H9 (cell line): ENCODE measurements around the gene PPP1R8. TPM values are rescaled to one million over a fixed set of nuclear protein-coding genes. Genes with fewer than 3 reads are reported as not detected.

ENCODE experiments used
- DNase-seq: peaks from one replicate; pipeline ENCODE4 v3.0.0-alpha.2; 2017
- H2AFZ ChIP-seq: one replicate; pipeline ENCODE4 v1.6.1; 2013; ENCODE audit warnings: mild to moderate bottlenecking, low read length, control low read depth, moderate library complexity
- H2AK5ac ChIP-seq: 2 replicates; pipeline ENCODE4 v1.6.1; 2013; ENCODE audit warnings: low read length, control low read depth, mixed read lengths; ENCODE audit not compliant: insufficient read length
- H2BK120ac ChIP-seq: one replicate; pipeline ENCODE4 v1.6.1; 2013; ENCODE audit warnings: low read depth, mild to moderate bottlenecking, low read length, control low read depth, inconsistent platforms; ENCODE audit not compliant: poor library complexity, severe bottlenecking
- H2BK12ac ChIP-seq: 2 replicates; pipeline ENCODE4 v1.6.1; 2013; ENCODE audit warnings: low read length, control low read depth, mixed read lengths, low read depth; ENCODE audit not compliant: insufficient read length
- H2BK15ac ChIP-seq: 2 replicates; pipeline ENCODE4 v1.6.1; 2013; ENCODE audit warnings: low read depth, low read length, control low read depth
- H2BK20ac ChIP-seq: one replicate; pipeline ENCODE4 v1.6.1; 2013; ENCODE audit warnings: low read depth, mild to moderate bottlenecking, low read length, control low read depth, inconsistent platforms; ENCODE audit not compliant: poor library complexity, severe bottlenecking
- H2BK5ac ChIP-seq: 2 replicates; pipeline ENCODE4 v1.6.1; 2013; ENCODE audit warnings: low read length, control low read depth, mixed read lengths; ENCODE audit not compliant: insufficient read length
- H3K14ac ChIP-seq: 2 replicates; pipeline ENCODE4 v1.6.1; 2013; ENCODE audit warnings: low read length, control low read depth; ENCODE audit not compliant: insufficient read depth
- H3K18ac ChIP-seq: 2 replicates; pipeline ENCODE4 v1.6.1; 2013; ENCODE audit warnings: low read depth, mild to moderate bottlenecking, mixed read lengths, low read length, control low read depth; ENCODE audit not compliant: insufficient read length
- H3K23ac ChIP-seq: 2 replicates; pipeline ENCODE4 v1.6.1; 2013; ENCODE audit warnings: low read length, control low read depth, mixed read lengths, low read depth; ENCODE audit not compliant: insufficient read length
- H3K23me2 ChIP-seq: 2 replicates; pipeline ENCODE4 v1.6.1; 2013; ENCODE audit warnings: low read depth, mild to moderate bottlenecking, mixed read lengths, low read length, control low read depth; ENCODE audit not compliant: insufficient read length, poor library complexity, severe bottlenecking
- H3K27ac ChIP-seq: 2 replicates; pipeline ENCODE4 v1.5.1; 2013; ENCODE audit warnings: low read length, control low read depth, mixed read lengths, low read depth; ENCODE audit not compliant: insufficient read length
- H3K27me3 ChIP-seq: 2 replicates; pipeline ENCODE4 v1.6.1; 2013; ENCODE audit warnings: low read length, control low read depth, inconsistent platforms; ENCODE audit not compliant: insufficient read depth
- H3K4ac ChIP-seq: 2 replicates; pipeline ENCODE4 v1.6.1; 2013; ENCODE audit warnings: low read depth, mild to moderate bottlenecking, control low read depth, inconsistent platforms, low read length, moderate library complexity
- H3K4me1 ChIP-seq: 2 replicates; pipeline ENCODE4 v1.6.1; 2013; ENCODE audit warnings: low read length, control low read depth, inconsistent platforms; ENCODE audit not compliant: insufficient read depth
- H3K4me2 ChIP-seq: 2 replicates; pipeline ENCODE4 v1.6.1; 2013; ENCODE audit warnings: low read length, control low read depth, mixed read lengths; ENCODE audit not compliant: insufficient read length, insufficient read depth
- H3K56ac ChIP-seq: 2 replicates; pipeline ENCODE4 v1.6.1; 2013; ENCODE audit warnings: low read depth, mild to moderate bottlenecking, mixed read lengths, low read length, control low read depth; ENCODE audit not compliant: insufficient read length
- H3K79me1 ChIP-seq: 2 replicates; pipeline ENCODE4 v1.6.1; 2013; ENCODE audit warnings: low read depth, mild to moderate bottlenecking, moderate library complexity, low read length, control low read depth, inconsistent platforms; ENCODE audit not compliant: insufficient read depth, poor library complexity, severe bottlenecking
- H3K79me2 ChIP-seq: 2 replicates; pipeline ENCODE4 v1.6.1; 2013; ENCODE audit warnings: low read length, control low read depth, inconsistent platforms; ENCODE audit not compliant: insufficient read depth
- H3K9ac ChIP-seq: 2 replicates; pipeline ENCODE4 v1.6.1; 2013; ENCODE audit warnings: low read length, control low read depth, mixed read lengths; ENCODE audit not compliant: insufficient read length; ENCODE audit errors: extremely low read depth
- H3K9me3 ChIP-seq: one replicate; pipeline ENCODE4 v1.6.1; 2013; ENCODE audit warnings: low read depth, low read length, inconsistent platforms; ENCODE audit not compliant: control insufficient read depth
- H3T11ph ChIP-seq: one replicate; pipeline ENCODE4 v1.6.1; 2013; ENCODE audit warnings: mild to moderate bottlenecking, low read length, control low read depth, inconsistent platforms
- H4K20me1 ChIP-seq: one replicate; pipeline ENCODE4 v1.6.1; 2013; ENCODE audit not compliant: control insufficient read depth, insufficient read length, insufficient read depth
- H4K5ac ChIP-seq: 2 replicates; pipeline ENCODE4 v1.6.1; 2013; ENCODE audit warnings: low read depth, mild to moderate bottlenecking, mixed read lengths, low read length, control low read depth; ENCODE audit not compliant: insufficient read length
- H4K8ac ChIP-seq: replicated peaks from 2 replicates; pipeline ENCODE4 v1.6.1; 2013; ENCODE audit warnings: low read length, control low read depth, mixed read lengths, low read depth; ENCODE audit not compliant: insufficient read length
- H4K91ac ChIP-seq: 2 replicates; pipeline ENCODE4 v1.6.1; 2013; ENCODE audit warnings: low read depth, mild to moderate bottlenecking, moderate library complexity, mixed read lengths, low read length, control low read depth; ENCODE audit not compliant: insufficient read length
- H3K27ac Mint-ChIP-seq, 3 experiments: 2 replicates in 2 of 3; 3 replicates in 1 of 3; pipeline ENCODE4 v1.8.0; 2020 to 2021; ENCODE audit warnings: mixed read lengths in 3 of 3, mild to moderate bottlenecking in 1 of 3, moderate library complexity in 1 of 3
- H3K27me3 Mint-ChIP-seq: 2 replicates; pipeline ENCODE4 v1.8.0; 2021; ENCODE audit warnings: low read depth, mild to moderate bottlenecking, moderate library complexity, mixed read lengths
- H3K36me3 Mint-ChIP-seq, 3 experiments: 2 replicates in 2 of 3; 3 replicates in 1 of 3; pipeline ENCODE4 v1.8.0; 2020 to 2021; ENCODE audit warnings: low read depth in 3 of 3, mixed read lengths in 3 of 3; ENCODE audit not compliant: insufficient read depth in 1 of 3
- H3K4me1 Mint-ChIP-seq, 2 experiments: 2 replicates each; pipeline ENCODE4 v1.8.0; 2020; ENCODE audit warnings: mixed read lengths in 2 of 2
- H3K4me3 Mint-ChIP-seq, 2 experiments: 2 replicates in 1 of 2; 3 replicates in 1 of 2; pipeline ENCODE4 v1.8.0; 2020 to 2021; ENCODE audit warnings: mild to moderate bottlenecking in 2 of 2, mixed read lengths in 2 of 2, moderate library complexity in 1 of 2
- H3K9me3 Mint-ChIP-seq, 2 experiments: 2 replicates in 1 of 2; 3 replicates in 1 of 2; pipeline ENCODE4 v1.8.0; 2020; ENCODE audit warnings: mild to moderate bottlenecking in 2 of 2, mixed read lengths in 2 of 2, moderate library complexity in 1 of 2
- CTCF ChIP-seq: fragments of 200-600 bp; sonication (generic); conservative IDR thresholded peaks from 3 replicates; pipeline ENCODE4 v1.8.0; 2021; ENCODE audit warnings: antibody characterized with exemption, mild to moderate bottlenecking
- WGBS: extraction: QIAGEN DNeasy Blood & Tissue Kit; methylation state at CpG from one replicate; pipeline ENCODE4 v1.1.7; 2013; ENCODE audit warnings: missing lambda C conversion rate, low lambda C conversion rate, mixed read lengths; ENCODE audit not compliant: insufficient read length; ENCODE audit errors: extremely low coverage; 5-methylcytosine and 5-hydroxymethylcytosine counted together
- total RNA-seq: library from RNA; stranded (reverse); gene quantifications from 2 replicates; pipeline ENCODE4 v1.2.1, GENCODE V29; 2021

PPP1R8 gene
- total RNA-seq, 1 experiment from 2014 or later: 58.8 TPM

- Histone ChIP-seq H3K27me3 (no peaks in the 10 kb centered on the region), H3K23ac (no peak overlapping the region), H3K4me1 (no peaks in the 10 kb centered on the region), H3K18ac (no peak overlapping the region), H3K4me2 (no peak overlapping the region), H3K56ac (no peak overlapping the region), H2AK5ac (no peak overlapping the region), H3K4ac (no peak overlapping the region), H3T11ph (no peak overlapping the region), H4K5ac (no peak overlapping the region), H3K9me3 (no peaks in the 10 kb centered on the region), H4K8ac (no peak overlapping the region), H2BK120ac (no peak overlapping the region), H3K79me1 (peaks cover 6% of the 10 kb centered on the region), H2BK12ac (no peak overlapping the region), H3K23me2 (no peaks in the 10 kb centered on the region), H2BK5ac (no peak overlapping the region), H3K14ac (no peak overlapping the region), H4K91ac (no peak overlapping the region), H2BK15ac (no peak overlapping the region), H4K20me1 (no peaks in the 10 kb centered on the region), H2AFZ (no peak overlapping the region), H3K9ac (no peak overlapping the region), H3K27ac (no peak overlapping the region), H3K79me2 (peaks cover 23% of the 10 kb centered on the region), H2BK20ac (no peak overlapping the region)
- Mint-ChIP-seq H3K27ac (no peak overlapping the region), H3K4me3 (no peak overlapping the region), H3K27me3 (no peaks in the 10 kb centered on the region), H3K36me3 (peaks cover 8 to 43% (median 34%) of the 10 kb centered on the region in 3 experiments; a peak in 6 of 7 replicates), H3K4me1 (peaks cover 11 to 14% of the 10 kb centered on the region in 2 experiments), H3K9me3 (no peaks in the 10 kb centered on the region)
- TF ChIP-seq CTCF: no peak
- WGBS: no CpG with 5 or more reads among the region's 3 CpGs
- DNase-seq: no peak
These were observed 2.9 kb downstream of the PPP1R8 start for GRCh38 chr1:27833470-27833869.
